HG03045 (cell line): Measurements from ENCODE around the gene AGBL1.

Experiments used
- ATAC-seq: cut with Tn5 transposase; IDR thresholded peaks from one replicate; pipeline ENCODE4 v1.9.1; 2021; ENCODE audit warnings: mild to moderate bottlenecking, moderate library complexity; ENCODE audit not compliant: unreplicated experiment

The AGBL1 gene

GRCh38 chr15:86235667-86236066 lies 156.0 kb downstream of the AGBL1 start:
- ATAC-seq = no peak

DNA sequence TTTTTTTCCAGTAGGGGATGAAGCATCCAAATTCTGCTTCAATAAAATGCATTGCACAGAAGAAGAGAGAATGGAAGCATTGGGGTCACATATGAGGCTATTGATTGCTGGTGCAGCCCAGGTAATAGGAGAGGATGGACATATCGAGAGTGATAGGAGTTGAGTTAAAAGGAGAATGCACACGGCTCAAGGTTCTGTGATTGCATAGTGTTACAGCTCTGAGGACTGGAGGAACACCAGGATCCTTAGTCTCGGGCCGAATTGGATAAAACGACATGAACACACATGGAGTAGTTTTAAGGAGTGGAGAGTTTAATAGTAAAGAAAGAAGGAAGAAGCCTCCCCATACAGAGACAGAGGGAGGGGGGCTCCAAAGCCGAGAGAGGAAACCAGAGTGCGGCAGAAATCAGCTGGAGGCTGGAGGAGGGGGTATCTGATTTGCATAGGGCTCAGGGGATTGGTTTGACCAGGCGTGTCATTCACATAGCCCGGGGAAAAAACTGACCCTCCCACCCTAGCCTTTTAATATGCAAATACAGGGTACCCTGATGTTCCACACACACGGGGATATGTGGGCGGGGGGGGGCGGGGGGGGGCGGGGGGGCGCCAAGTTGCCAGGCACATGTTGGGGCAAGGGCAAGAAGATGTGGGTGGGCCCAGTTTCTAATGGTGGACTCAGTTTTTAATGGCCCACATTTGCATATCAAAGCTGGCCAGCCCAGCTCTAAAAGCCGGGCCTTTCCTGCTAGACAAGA lies 156.9 kb downstream of the AGBL1 start:
- ATAC-seq = no peak

DNA sequence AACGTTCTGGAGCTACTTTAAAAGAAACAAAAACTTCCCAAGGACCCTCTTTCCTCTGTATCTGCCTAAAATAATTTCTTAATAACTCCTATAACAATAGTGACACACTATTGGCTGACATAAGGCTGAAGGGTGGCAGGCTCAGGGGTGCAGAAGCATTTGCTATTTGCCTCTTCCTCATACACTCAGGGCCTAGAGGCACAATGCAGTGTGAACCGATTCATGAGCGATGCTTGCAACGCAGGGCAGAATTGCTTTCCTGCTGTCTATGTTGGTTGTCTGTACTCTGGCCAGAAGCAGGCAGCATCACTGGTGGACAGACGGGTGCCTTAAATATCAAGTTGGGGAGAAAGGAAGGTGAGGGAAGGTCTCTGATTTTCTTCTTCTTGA lies 157.4 kb downstream of the AGBL1 start:
- ATAC-seq = no peak

GRCh38 chr15:86247249-86247955 lies 167.7 kb downstream of the AGBL1 start:
- no peak for ATAC-seq

DNA sequence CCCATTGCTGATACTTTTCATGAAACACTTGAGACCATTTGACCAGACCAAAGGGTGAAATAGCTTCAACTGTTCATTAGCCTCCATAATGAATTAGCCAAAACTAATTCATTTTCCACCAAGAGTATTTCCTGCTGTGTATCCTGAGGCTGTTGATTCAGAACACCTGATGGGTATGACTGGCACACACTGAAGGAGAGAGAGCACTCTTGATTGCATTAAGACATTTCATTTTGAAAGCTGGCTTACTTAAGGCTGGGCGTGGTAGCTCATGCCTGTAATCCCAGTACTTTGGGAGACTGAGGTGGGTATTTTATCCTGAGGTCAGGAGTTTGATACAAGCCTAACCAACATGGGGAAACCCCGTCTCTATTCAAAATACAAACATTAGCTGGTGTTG lies 175.6 kb downstream of the AGBL1 start:
- ATAC-seq = no peak

GRCh38 chr15:86256628-86257027 lies 177.0 kb downstream of the AGBL1 start:
- no peak for ATAC-seq

DNA sequence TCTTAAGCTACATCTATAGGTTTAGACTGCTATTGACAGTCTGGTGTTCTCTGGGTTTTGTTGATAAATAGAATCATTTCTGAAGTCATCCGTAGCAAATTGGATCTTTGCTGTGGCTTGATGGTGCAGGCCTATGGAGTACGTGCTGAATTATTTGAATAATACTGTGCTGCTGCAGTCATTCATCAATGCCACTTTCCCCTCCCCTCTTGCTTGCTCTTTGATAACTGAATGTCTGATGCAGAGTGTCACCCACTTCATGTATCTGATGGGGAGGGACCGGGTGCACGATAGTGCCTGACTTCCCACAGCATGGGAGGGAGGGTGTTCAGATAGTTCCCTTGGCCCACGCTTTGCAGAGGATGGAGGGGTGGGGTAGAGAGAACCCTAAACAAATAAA lies 179.9 kb downstream of the AGBL1 start:
- ATAC-seq = no peak

DNA sequence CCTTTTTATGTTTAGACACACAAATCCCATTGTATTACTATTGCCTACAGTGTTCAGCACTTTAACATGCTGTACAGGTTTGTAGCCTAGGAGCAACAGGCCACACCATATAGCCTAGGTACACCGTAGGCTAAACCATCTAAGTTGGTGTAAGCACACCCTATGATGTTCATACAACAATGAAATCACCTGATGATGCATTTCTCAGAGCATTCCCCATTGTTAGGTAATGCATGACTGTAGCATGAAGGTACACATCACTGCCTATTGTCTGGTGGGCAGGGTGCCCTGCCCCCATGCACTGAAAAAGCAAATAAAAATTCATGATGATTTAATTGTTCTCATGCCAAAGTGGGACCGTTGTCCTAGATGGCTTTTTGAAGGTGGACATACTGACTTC lies 183.6 kb downstream of the AGBL1 start:
- ATAC-seq = no peak

DNA sequence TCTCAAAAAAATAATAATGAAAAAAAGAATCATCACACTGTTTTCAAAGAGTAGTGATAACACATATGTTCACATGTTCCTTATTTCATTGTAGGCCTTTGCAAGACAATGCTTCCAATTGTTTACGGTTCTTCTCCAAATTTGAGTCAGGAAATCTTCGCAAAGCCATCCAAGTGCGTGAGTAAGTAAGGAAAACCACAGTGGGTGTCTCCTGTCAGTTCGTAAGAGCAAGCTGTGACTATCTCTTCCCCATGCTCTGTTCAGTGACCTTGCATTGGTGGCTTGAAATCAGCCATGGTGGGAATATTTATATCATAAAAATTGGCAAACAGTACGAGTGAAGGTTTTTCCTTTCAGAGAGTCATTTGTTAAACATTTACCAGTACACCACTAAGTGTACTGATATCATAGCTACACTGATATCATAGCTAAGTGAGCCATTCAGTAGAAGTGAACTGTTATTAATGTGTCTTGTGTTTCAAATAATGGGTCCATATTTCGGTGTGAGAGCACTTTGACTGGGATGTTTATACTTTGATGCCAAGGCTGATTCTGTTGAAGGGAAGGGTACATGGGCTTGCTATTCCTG lies 187.3 kb downstream of the AGBL1 start:
- no peak for ATAC-seq

DNA sequence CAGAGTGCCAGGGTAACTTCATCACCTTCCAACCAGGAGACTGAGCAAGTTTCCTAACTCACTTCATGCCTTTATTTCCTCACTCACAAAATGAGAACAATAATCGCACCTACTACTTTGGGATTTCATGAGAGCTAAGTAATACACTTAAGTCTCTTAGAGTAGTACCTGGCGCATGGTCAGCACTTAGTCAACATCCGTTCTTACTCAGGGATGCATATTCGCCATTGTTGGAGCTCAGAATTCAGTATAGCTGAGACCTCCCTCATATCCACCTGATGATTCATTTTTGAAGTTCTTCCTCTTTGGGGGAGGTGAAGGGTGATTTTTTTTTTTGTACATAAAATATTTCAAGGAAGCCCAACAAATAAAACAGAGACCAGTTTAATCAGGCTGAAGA lies 188.2 kb downstream of the AGBL1 start:
- ATAC-seq = no peak

DNA sequence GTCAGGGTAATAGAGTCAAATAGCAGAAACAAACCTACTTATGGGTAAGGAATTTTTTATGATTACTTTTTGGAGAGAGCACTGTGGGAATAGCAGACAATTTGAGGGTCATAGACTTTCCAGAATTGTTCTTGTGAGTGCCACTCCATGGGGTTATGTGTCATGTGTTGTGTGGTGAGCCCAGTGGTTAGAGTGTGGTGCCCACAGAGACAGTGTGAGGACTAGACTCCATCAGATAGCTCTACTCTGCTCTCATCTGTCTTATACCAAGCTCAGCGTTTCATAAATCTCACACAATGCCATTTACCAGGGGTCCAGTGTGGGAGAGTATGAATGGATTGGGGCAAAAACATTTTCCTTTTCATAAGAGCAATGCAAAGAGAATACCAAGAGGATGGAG lies 188.9 kb downstream of the AGBL1 start:
- no peak for ATAC-seq

GRCh38 chr15:86273309-86273708 lies 193.6 kb downstream of the AGBL1 start:
- no peak for ATAC-seq

DNA sequence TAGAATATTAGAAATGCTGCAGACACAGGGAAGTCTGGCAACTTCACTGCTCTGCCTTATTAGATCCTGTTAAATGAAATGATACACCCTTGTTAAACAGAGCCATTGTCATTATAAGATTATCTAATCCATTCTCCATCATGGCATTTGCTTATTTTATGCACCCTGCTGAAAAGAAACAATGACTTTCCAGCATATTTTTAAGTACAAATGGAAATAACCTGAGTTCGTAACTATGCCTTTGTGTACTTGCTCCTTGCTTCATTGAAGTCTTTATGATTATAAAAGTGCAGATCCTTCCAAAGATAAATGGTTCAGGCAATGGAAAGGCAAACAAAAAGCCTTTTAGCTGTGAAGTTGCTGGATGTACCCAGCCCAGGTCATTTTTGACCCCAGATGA lies 195.7 kb downstream of the AGBL1 start:
- no peak for ATAC-seq

DNA sequence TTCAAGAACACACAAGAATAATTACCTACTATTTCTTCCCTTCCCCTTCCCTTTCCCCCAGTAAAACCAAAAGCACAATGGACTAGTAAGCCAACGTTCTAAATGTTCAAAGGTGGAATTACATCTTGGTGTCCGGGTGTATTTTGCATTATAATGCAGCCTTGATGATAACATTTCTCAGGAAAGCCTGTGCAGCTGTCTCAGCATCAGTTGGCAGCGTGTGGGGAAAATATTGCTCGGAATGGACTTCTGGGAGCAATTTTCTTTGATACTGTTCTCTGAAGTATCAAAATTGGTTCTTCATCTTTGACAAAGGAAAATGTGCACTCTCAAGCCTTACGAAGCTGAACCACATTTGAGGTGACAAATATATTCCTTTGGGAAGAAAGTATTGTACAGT lies 198.9 kb downstream of the AGBL1 start:
- no peak for ATAC-seq

DNA sequence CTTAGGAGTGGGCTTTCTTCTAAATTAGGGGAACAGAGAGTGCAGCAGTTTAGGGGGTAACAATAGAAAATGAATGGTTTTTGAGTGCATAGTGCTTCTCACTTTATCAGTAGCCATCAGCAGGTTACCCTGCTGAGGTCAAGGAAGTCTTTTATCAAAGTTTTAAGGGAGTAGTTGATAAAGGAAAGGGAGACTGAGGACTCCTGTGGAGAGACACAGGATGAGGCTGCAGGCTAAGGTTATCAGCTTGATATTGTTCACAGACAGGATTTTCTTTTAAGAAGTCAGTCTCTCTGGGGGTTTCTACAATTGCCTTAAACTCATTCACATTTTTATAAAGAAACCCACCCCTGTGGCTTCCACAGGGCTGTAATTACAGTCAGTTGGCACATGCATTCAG lies 205.0 kb downstream of the AGBL1 start:
- no peak for ATAC-seq

- ATAC-seq = no peak
Measured at GRCh38 chr15:86295511-86295910, 215.8 kb downstream of the AGBL1 start.

GRCh38 chr15:86296769-86297168 lies 217.1 kb downstream of the AGBL1 start:
- no peak for ATAC-seq

- ATAC-seq = no peak
Measured at GRCh38 chr15:86300390-86301125, 220.9 kb downstream of the AGBL1 start.

DNA sequence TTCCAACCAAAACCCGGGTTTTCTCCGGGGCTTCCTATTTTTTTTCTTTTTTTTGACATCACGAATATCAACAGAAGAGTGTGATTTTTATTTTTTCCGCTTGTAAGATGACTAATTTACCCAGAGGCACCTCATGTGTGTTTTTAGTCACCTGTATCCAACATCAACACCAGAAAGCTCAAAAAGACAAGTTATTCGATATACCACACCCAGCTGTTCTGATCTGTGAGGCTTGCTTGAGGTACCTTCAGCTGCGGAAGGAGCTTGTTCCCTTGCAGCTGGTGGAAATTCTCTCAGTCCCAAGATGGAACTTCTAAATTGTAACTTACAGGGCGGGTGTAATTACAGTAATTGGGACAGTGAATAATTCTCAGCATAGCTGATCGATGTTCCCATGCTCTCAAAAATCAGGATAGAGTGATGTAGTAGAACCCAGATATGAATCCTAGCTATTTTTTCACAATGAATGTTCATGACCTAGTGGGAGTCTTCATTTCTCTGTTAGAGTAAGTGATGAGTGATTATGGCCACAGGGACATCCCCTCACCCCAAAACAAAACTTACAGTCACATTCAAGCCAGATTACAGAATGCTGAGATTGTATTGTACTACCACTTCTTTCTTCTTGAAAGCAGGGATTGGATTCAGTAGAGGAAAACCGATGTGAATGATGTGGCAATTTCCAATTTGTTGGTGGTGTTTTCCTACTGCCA lies 232.1 kb downstream of the AGBL1 start:
- ATAC-seq = no peak

DNA sequence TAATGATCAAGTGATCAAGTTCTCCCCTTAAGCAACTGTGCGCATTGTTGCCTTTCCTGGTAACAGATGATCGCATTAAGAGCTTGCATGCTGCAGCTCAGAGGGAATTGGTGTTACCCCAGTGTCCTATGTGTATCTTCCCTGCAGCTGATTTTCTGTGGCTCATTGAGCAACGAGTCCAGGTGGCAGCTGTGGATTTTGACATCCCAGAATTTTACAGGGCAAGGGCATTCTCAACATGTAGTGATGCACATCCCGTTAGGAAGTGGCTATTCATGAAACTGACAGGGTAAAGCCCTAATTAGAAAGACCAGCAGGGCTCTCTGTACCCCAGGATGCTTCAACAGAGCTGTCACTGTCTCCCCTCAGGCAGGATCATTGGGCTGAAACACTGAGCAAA lies 232.8 kb downstream of the AGBL1 start:
- no peak for ATAC-seq

DNA sequence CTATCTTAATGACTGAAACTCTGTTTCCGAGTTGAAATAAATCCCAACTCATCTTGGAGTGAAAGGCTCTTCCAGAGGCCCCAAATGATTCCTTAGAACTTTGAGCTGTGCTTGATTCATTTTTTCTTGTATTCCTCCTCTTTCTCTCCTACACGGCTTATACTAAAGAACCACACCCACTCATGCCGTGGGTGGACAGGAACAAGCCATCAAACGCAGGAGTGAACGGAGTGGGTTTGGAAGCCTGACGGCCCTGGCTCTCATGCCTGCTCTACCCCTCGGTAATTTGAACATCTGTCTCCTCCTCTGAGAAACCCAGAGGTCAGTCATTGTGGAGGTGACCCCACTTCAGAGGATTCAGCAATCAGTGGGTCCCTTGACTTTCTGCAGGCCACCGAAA lies 236.5 kb downstream of the AGBL1 start:
- no peak for ATAC-seq
